Limb (tissue), 2 donors: Measurements from ENCODE around the gene IFITM2.

Experiments used
- DNase-seq, 2 donors: peaks; one replicate each; pipeline ENCODE4 v3.0.0-alpha.2; 2016; ENCODE audit errors: extremely low spot score in 2 of 2

The IFITM2 gene

GRCh38 chr11:292211-293121, 15.2 kb upstream of the IFITM2 start:
- peak in 1 of 2 donors; percentile 24 for DNase-seq

GRCh38 chr11:293271-293851, 14.3 kb upstream of the IFITM2 start:
- peak in 1 of 2 donors; percentile 11 for DNase-seq

GRCh38 chr11:293852-294661, 13.6 kb upstream of the IFITM2 start:
- peak in 1 of 2 donors; percentile 22 for DNase-seq

- no peak for DNase-seq
Observed at GRCh38 chr11:294780-295179, 12.8 kb upstream of the IFITM2 start.

- no peak for DNase-seq
Observed at GRCh38 chr11:295351-296170, 12.1 kb upstream of the IFITM2 start.

- no peak for DNase-seq
Observed at GRCh38 chr11:296171-297050, 11.2 kb upstream of the IFITM2 start.

GRCh38 chr11:297051-297585, 10.5 kb upstream of the IFITM2 start:
- no peak for DNase-seq

GRCh38 chr11:297586-298405, 9.8 kb upstream of the IFITM2 start:
- no peak for DNase-seq

- no peak for DNase-seq
Observed at GRCh38 chr11:298406-299065, 9.1 kb upstream of the IFITM2 start.

GRCh38 chr11:299081-299891, 8.3 kb upstream of the IFITM2 start, which contains the start of gene IFITM5:
Gene IFITM5 (minus strand): TSS chr11:299526. CDS start chr11:299490, 36 bp downstream.
- no peak for DNase-seq

- DNase-seq = no peak
Observed at GRCh38 chr11:299951-300735, 7.5 kb upstream of the IFITM2 start.

- no peak for DNase-seq
Observed at GRCh38 chr11:303363-303762, 4.3 kb upstream of the IFITM2 start.

GRCh38 chr11:304061-304506, 3.5 kb upstream of the IFITM2 start:
- DNase-seq = no peak

- peak; percentile 76 to 77 for DNase-seq
Observed at GRCh38 chr11:304915-305843, 2.4 kb upstream of the IFITM2 start.

- no peak for DNase-seq
Observed at GRCh38 chr11:305844-306211, 1.8 kb upstream of the IFITM2 start.
